GM19240 (cell line): ENCODE results near the gene RTN3.
A peak's percentile ranks its signal among the peaks of the same experiment; 100 is the strongest.
"Not testable (repeated sequence)": the region's sequence is repeated elsewhere in the genome, so short reads cannot be mapped to it uniquely, and the experiment has no call there.

Experiments used
- DNase-seq: peaks from one replicate; pipeline ENCODE4 v3.0.0; 2011; ENCODE audit warnings: low spot score; ENCODE audit not compliant: insufficient read length

Gene RTN3

GRCh38 chr11:63767565-63768236 is 86.4 kb downstream of the RTN3 start:
- DNase-seq = peak; percentile 69

- DNase-seq = peak; percentile 70
Observed at GRCh38 chr11:63768237-63769041, 87.1 kb downstream of the RTN3 start, which contains the start of gene ZFTA. Gene ZFTA (minus strand): TSS chr11:63768775. CDS start chr11:63768622, 153 bp downstream.

- DNase-seq = no peak
Observed at GRCh38 chr11:63769042-63769713, 87.9 kb downstream of the RTN3 start.

DNA sequence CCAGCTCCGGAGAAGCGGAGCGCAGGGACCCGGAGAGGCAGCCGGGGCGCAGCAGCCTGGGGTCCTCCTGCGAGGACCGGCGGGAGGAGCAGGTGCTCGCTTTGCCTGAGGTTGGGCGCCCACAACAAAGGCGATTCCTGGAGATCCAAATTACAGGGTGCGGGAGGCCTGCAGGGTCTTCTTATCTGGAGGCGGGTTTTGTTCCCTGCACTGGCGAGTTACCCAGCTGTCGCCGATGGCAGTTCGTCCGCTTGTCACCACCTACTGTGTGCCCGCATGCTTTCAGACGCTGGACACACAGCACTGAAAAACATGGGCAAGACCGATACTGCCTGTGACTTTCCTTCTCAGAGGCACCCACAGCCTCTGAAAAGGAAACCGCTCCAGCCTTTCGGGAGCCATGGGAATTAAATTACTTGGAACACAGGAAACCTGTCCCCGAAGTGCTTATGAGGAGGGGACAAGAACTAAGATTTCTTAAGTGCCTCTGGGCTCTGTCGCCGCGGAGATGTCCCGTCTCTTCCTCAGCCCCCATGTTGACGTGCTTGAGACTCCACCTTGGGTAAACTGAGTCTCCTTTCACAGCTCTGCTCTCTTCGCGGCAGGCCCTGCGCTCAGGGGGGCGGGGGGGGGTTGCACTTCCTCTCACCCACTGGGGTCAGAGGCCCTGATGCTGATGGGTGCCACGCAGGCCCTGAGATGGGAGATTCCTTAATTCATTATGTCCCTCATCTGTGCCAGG is 88.6 kb downstream of the RTN3 start:
- DNase-seq = no peak

- no peak for DNase-seq
Observed at GRCh38 chr11:63770763-63771162, 89.5 kb downstream of the RTN3 start.

DNA sequence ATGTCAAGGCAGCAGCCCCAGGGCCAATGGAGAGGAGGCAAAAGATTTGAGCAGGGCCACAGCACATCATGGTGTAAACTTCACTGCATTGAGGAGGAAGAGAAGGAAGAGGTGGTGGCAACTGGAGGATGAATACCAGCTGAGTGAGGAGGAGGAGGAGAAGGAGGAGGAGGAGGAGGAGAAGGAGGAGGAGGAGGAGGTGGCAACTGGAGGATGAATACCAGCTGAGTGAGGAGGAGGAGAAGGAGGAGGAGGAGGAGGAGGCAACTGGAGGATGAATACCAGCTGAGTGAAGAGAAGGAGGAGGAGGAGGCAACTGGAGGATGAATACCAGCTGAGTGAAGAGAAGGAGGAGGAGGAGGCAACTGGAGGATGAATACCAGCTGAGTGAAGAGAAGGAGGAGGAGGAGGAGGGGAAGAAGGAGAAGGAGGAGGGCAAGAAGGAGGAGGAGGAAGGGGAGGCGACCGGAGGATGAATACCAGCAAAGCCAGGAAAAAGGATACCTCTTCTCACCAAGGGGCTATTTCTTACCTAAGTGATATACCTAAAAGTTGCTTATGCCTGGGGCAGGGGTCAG is 90.5 kb downstream of the RTN3 start:
- DNase-seq = not testable (repeated sequence)

DNA sequence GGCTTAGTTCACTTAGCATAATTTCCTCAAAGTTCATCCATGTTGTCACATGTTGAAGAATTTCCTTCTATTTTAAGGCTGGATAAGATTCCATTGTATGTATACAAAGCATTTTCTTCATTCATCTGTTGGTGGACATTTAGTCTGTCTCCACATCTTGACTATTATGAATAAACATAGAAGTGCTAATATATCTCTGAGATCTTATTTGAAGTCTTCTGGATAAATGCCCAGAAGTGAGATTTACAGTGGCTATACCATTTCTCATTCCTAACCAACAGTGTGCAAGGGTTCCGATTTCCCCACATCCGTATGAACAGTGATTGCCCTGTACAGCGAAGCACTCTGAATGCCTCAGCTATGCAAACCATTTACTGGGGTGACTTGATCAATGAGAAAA is 93.9 kb downstream of the RTN3 start:
- DNase-seq = no peak

GRCh38 chr11:63779039-63779438 is 97.7 kb downstream of the RTN3 start:
- DNase-seq = no peak

DNA sequence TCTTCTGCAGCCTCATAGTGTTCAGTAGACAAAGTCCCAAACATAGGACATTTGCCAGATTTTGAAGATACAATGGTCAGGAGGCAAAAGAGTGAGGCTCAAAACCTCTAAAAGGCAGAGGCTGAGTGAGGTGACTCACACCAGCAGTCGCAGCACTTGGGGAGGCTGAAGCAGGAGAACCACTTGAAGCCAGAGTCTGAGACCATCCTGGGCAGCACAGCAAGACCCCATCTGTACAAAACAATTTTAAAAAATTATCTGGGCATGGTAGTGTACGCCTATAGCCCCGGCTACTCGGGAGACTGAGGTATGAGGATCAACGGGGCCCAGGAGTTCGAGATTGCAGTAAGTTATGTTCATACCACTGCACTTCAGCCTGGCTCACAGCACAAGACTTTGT is 101.4 kb downstream of the RTN3 start:
- no peak for DNase-seq

GRCh38 chr11:63783925-63784592 is 102.8 kb downstream of the RTN3 start:
- DNase-seq = no peak

GRCh38 chr11:63785823-63786222 is 104.5 kb downstream of the RTN3 start:
- no peak for DNase-seq

GRCh38 chr11:63791495-63792167 is 110.3 kb downstream of the RTN3 start:
- no peak for DNase-seq

GRCh38 chr11:63793161-63793560 is 111.9 kb downstream of the RTN3 start:
- DNase-seq = no peak

GRCh38 chr11:63795066-63795465 is 113.8 kb downstream of the RTN3 start:
- no peak for DNase-seq

DNA sequence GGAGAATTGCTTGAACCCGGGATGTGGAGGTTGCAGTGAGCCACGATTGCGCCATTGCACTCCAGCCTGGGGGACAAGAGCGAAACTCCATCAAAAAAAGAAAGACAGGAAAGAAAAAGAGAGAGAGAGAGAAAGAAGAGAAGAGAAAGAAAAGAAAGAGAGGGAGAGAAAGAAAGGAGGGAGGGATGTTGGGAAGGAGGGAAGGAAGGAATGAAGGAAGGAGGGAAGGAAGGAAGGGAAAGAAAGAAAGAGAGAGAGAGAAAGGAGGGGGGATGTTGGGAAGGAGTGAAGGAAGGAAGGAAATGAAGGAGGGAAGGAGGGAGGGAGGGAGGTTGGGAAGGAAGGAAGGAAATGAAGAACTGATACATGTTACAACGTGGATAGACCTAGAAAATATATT is 119.6 kb downstream of the RTN3 start:
- no peak for DNase-seq

GRCh38 chr11:63802637-63803414 is 121.5 kb downstream of the RTN3 start:
- DNase-seq = no peak

DNA sequence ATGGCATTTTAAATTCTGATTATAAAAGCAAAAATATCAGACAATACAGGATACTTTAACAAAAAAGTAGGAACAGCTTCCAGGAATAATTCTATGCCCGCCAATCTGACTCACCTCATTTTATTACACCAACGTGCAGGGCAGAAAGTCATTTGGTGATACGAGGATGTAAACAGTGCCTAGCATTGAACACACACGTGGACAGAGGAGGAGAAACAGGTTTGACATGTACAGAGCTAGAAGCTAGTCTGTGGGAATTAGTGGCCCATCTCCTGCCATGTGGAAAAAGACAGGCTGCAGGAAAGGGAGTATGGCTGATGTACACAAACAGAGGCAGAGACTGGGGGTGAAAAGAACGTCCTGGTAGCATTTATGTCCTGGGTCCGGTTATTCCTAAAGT is 123.0 kb downstream of the RTN3 start:
- no peak for DNase-seq

DNA sequence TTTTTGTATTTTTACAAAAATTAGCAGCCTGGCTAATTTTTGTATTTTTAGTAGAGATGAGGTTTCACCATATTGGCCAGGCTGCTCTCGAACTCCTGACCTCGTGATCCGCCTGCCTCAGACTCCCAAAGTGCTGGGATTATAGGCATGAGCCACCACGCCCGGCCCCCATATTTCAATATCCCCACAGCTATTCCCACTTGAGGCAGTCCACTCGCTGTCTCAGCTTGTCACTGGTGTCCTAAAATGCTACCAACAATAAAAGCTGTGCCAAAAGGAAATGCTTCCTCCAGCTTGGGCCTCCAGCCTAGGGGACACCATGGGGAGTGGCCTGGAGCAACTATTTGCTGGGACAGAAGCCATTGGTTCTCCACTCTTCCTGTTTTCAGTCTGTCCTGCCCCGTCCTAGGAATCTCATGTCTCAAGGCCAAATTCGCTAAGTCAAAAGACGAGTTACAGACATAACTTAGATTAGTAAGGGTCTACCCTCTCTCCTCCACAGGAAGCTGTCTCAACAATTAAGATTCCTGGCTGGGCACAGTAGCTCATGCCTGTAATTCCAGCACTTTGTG is 124.6 kb downstream of the RTN3 start:
- no peak for DNase-seq
